A549 (cell line): ENCODE measurements around the gene PBX1. TPM values are rescaled to one million over a fixed set of nuclear protein-coding genes. Genes with fewer than 3 reads are reported as not detected.

Experiments used
- ATAC-seq, 2 experiments: fragments of 200-7000 bp in 1 of 2; fragments of >200 bp in 1 of 2; cut with Nextera tagmentation in 1 of 2; cut with Tn5 transposase in 1 of 2; 3 replicates each; pipeline versions ENCODE4 v1.8.0 to v1.9.1; 2018 to 2020; ENCODE audit warnings: mild to moderate bottlenecking in 1 of 2, moderate library complexity in 1 of 2
- CTCF ChIA-PET: fragments of 300-600 bp; sonication (Branson Sonifier 250); formaldehyde crosslinking; extraction: SDS; loops from one replicate; lab custom pipeline; 2021; ENCODE audit warnings: antibody characterized with exemption, inconsistent platforms; lab: Yijun Ruan, JAX
- POLR2A ChIA-PET: fragments of 350-600 bp; formaldehyde crosslinking; extraction: SDS; loops from one replicate; lab custom pipeline; 2021; ENCODE audit warnings: antibody characterized with exemption, inconsistent platforms; lab: Yijun Ruan, JAX
- DNase-seq, 2 experiments: peaks; one replicate each; pipeline versions ENCODE4 v3.0.0 to v3.0.0-alpha.2; 2011 to 2016; ENCODE audit warnings: low read depth in 1 of 2, low spot score in 1 of 2
- FAIRE-seq: peaks from 2 replicates; lab custom pipeline; 2011; peaks lifted over from hg19 to GRCh38; lab: Jason Lieb, UNC
- H3K27ac ChIP-seq, 2 experiments: fragments of >200 bp; sonication (Bioruptor Twin); formaldehyde crosslinking; 3 replicates each; pipeline ENCODE4 v1.5.1; 2016 to 2017
- H3K4me1 ChIP-seq: fragments of >200 bp; sonication (Bioruptor Twin); formaldehyde crosslinking; 3 replicates; pipeline ENCODE4 v1.6.1; 2016
- H3K4me2 ChIP-seq: fragments of >200 bp; sonication (Bioruptor Twin); formaldehyde crosslinking; 3 replicates; pipeline ENCODE4 v1.6.1; 2016
- H3K4me3 ChIP-seq: fragments of >200 bp; sonication (Bioruptor Twin); formaldehyde crosslinking; 3 replicates; pipeline ENCODE4 v1.5.1; 2016
- H3K9me3 ChIP-seq: fragments of >200 bp; sonication (Bioruptor Twin); formaldehyde crosslinking; 3 replicates; pipeline ENCODE4 v1.6.1; 2016
- CBX2 ChIP-seq: fragments of 200-600 bp; sonication (generic); IDR thresholded peaks from 2 replicates; pipeline ENCODE4 v1.6.1; 2016; ENCODE audit warnings: low read depth, mild to moderate bottlenecking, borderline replicate concordance
- CBX8 ChIP-seq: fragments of 200-600 bp; sonication (generic); IDR thresholded peaks from 2 replicates; pipeline ENCODE4 v1.6.1; 2016
- CEBPB ChIP-seq, 2 experiments: fragments of >200 bp in 1 of 2; sonication (Bioruptor Twin) in 1 of 2; formaldehyde crosslinking in 1 of 2; IDR thresholded peaks; 2 replicates each; pipeline ENCODE4 v1.6.1; 2012 to 2016
- CTCF ChIP-seq: fragments of >200 bp; sonication (Bioruptor Twin); formaldehyde crosslinking; IDR thresholded peaks from 3 replicates; pipeline ENCODE4 v1.5.1; 2016
- EHF ChIP-seq: fragments of 250-450 bp; sonication (Bioruptor Pico); IDR thresholded peaks from 2 replicates; pipeline ENCODE4 v1.5.0; 2020; ENCODE audit warnings: mild to moderate bottlenecking
- EHMT2 ChIP-seq: fragments of 200-600 bp; sonication (generic); IDR thresholded peaks from 2 replicates; pipeline ENCODE4 v1.6.1; 2016; ENCODE audit warnings: antibody characterized with exemption, low read depth, mild to moderate bottlenecking, moderate library complexity
- EP300 ChIP-seq, 2 experiments: fragments of >200 bp; sonication (Bioruptor Twin); formaldehyde crosslinking; IDR thresholded peaks; 2 replicates in 1 of 2; 3 replicates in 1 of 2; pipeline ENCODE4 v1.6.1; 2016 to 2017
- ESRRA ChIP-seq: fragments of 150-350 bp; IDR thresholded peaks from 2 replicates; pipeline ENCODE4 v1.6.1; 2014; ENCODE audit warnings: mild to moderate bottlenecking, low read length, borderline replicate concordance
- FOXS1 ChIP-seq: fragments of 250-450 bp; sonication (Bioruptor Pico); IDR thresholded peaks from 2 replicates; pipeline ENCODE4 v1.5.0; 2020; ENCODE audit warnings: mild to moderate bottlenecking, moderate library complexity
- GATA3 ChIP-seq: IDR thresholded peaks from 2 replicates; pipeline ENCODE4 v1.6.1; 2012; ENCODE audit warnings: borderline replicate concordance
- HES2 ChIP-seq: fragments of >200 bp; sonication (Bioruptor Twin); formaldehyde crosslinking; IDR thresholded peaks from 2 replicates; pipeline ENCODE4 v1.6.1; 2016
- HMGXB4 ChIP-seq: fragments of 250-450 bp; sonication (Bioruptor Pico); IDR thresholded peaks from 2 replicates; pipeline ENCODE4 v1.5.0; 2021; ENCODE audit warnings: mild to moderate bottlenecking, moderate library complexity, borderline replicate concordance
- HOXB13 ChIP-seq: fragments of 250-450 bp; sonication (Bioruptor Pico); IDR thresholded peaks from 2 replicates; pipeline ENCODE4 v1.5.0; 2020; ENCODE audit warnings: low read depth, mild to moderate bottlenecking, moderate library complexity
- HOXB5 ChIP-seq: fragments of 250-450 bp; sonication (Bioruptor Pico); IDR thresholded peaks from 2 replicates; pipeline ENCODE4 v1.5.0; 2020; ENCODE audit warnings: mild to moderate bottlenecking, moderate library complexity
- JUN ChIP-seq, 2 experiments: fragments of >200 bp; sonication (Bioruptor Twin); formaldehyde crosslinking; IDR thresholded peaks; 2 replicates in 1 of 2; 3 replicates in 1 of 2; pipeline ENCODE4 v1.6.1; 2016 to 2017
- KDM1A ChIP-seq: fragments of 200-600 bp; sonication (generic); IDR thresholded peaks from 2 replicates; pipeline ENCODE4 v1.6.1; 2016; ENCODE audit warnings: low read depth, mild to moderate bottlenecking
- MAZ ChIP-seq: fragments of 150-350 bp; IDR thresholded peaks from 2 replicates; pipeline ENCODE4 v1.6.1; 2014; ENCODE audit warnings: antibody characterized with exemption, low read depth, low read length, borderline replicate concordance
- MYC ChIP-seq: IDR thresholded peaks from 2 replicates; pipeline ENCODE4 v1.6.1; 2012; ENCODE audit warnings: mild to moderate bottlenecking, inconsistent platforms, low read length, improper control_type of control experiment, borderline replicate concordance
- NFE2L2 ChIP-seq: fragments of 150-350 bp; conservative IDR thresholded peaks from 2 replicates; pipeline ENCODE4 v1.6.1; 2014; ENCODE audit warnings: low read length
- POLR2AphosphoS2 ChIP-seq: conservative IDR thresholded peaks from 2 replicates; pipeline ENCODE4 v1.6.1; 2012; ENCODE audit warnings: low read length, improper control_type of control experiment, inconsistent platforms
- RAD21 ChIP-seq, 2 experiments: fragments of >200 bp in 1 of 2; sonication (Bioruptor Twin) in 1 of 2; formaldehyde crosslinking in 1 of 2; IDR thresholded peaks in 1 of 2; conservative IDR thresholded peaks in 1 of 2; 2 replicates in 1 of 2; 3 replicates in 1 of 2; pipeline ENCODE4 v1.6.1; 2012 to 2018; ENCODE audit warnings: inconsistent platforms in 1 of 2
- RCOR1 ChIP-seq: fragments of 150-350 bp; IDR thresholded peaks from 2 replicates; pipeline ENCODE4 v1.6.1; 2014; ENCODE audit warnings: antibody characterized with exemption, low read length, low read depth
- SMC3 ChIP-seq: fragments of >200 bp; sonication (Bioruptor Twin); formaldehyde crosslinking; IDR thresholded peaks from 3 replicates; pipeline ENCODE4 v1.6.1; 2018; ENCODE audit warnings: inconsistent platforms
- SREBF2 ChIP-seq: fragments of 450-650 bp; IDR thresholded peaks from 2 replicates; pipeline ENCODE4 v1.6.1; 2014; ENCODE audit warnings: mild to moderate bottlenecking, moderate library complexity
- TFCP2L1 ChIP-seq: fragments of 250-450 bp; sonication (Bioruptor Pico); IDR thresholded peaks from 2 replicates; pipeline ENCODE4 v1.5.0; 2021; ENCODE audit warnings: mild to moderate bottlenecking
- WGBS: methylation state at CpG from one replicate; pipeline ENCODE4 v1.1.6; 2017; ENCODE audit errors: missing lambda C conversion rate; 5-methylcytosine and 5-hydroxymethylcytosine counted together
- polyA plus RNA-seq, 4 experiments: library from polyadenylated mRNA; depleted of rRNA in 3 of 4; stranded (reverse); fragments of >200 nt; fragmentation: RNase III in 1 of 4; extraction: RNeasy Plus Mini Kit Qiagen cat#74134 plus additional on column Dnase treatment in 1 of 4; gene quantifications; 2 replicates in 3 of 4; 3 replicates in 1 of 4; pipeline ENCODE4 v1.2.3, GENCODE V29; 2011 to 2017

PBX1 gene
- polyA plus RNA-seq, 2 of the 4 experiments (the other 2 are of a cell fraction): 47.8 to 61.5 TPM

- CTCF ChIA-PET: interaction anchor here (1.0 kb wide), 1 partner anchor 95 kb away, joined by 4 read pairs; no protein-coding TSS in a partner anchor
- no peaks in the 10 kb centered on the region for H3K9me3 ChIP-seq
- peaks cover 6% of the 10 kb centered on the region; the same call in 1 of the 3 replicates for H3K4me1 ChIP-seq
- 71% methylated on average over 2 of the region's 2 CpGs for WGBS
- H3K27ac ChIP-seq: no peak overlapping the region; a peak in 1 of 6 replicates
- TF ChIP-seq MAZ (no peak), FOXS1 (no peak), POLR2AphosphoS2 (no peak), HMGXB4 (CRISPR knock-in tag) (no peak), SREBF2 (no peak), CBX2 (no peak), GATA3 (no peak), RAD21 (conservative IDR thresholded peaks at IDR 0.05 in 1 of 2, IDR thresholded peaks at IDR 0.05 in 1 of 2) (no peak), MYC (no peak), JUN (IDR thresholded peaks at IDR 0.05) (no peak), KDM1A (no peak), HES2 (no peak), RCOR1 (no peak), CEBPB (IDR thresholded peaks at IDR 0.05) (no peak), TFCP2L1 (CRISPR knock-in tag) (no peak), EHMT2 (no peak)
- FAIRE-seq (no peak), ATAC-seq (no peak), DNase-seq (no peak)
- POLR2A ChIA-PET: no interaction called here
- no peak overlapping the region for H3K4me2 ChIP-seq
- H3K4me3 ChIP-seq: no peak overlapping the region
Measured at GRCh38 chr1:164692420-164692819, 133.4 kb downstream of the PBX1 start.

GRCh38 chr1:164693564-164694359 lies 134.8 kb downstream of the PBX1 start:
- H3K9me3 ChIP-seq: no peaks in the 10 kb centered on the region
- ATAC-seq (no peak), DNase-seq (no peak), FAIRE-seq (no peak)
- 73% methylated on average over 4 of the region's 4 CpGs for WGBS
- POLR2A ChIA-PET: interaction anchor here (1.0 kb wide), 1 partner anchor 130 kb away, joined by 3 read pairs; no protein-coding TSS in a partner anchor
- TF ChIP-seq HOXB13 (no peak), MAZ (no peak), HES2 (no peak), RCOR1 (no peak), MYC (no peak), ESRRA (no peak), KDM1A (no peak), SREBF2 (no peak), POLR2AphosphoS2 (no peak)
- CTCF ChIA-PET: interaction anchor here (1.0 to 1.1 kb wide), 2 partner anchors 13 to 93 kb away, joined by 3 to 4 read pairs; no protein-coding TSS in a partner anchor
- H3K27ac ChIP-seq: 0 out of 6 replicates have a peak overlapping the region, but pooled peaks of 1 of the 2 experiments have one; percentile 5
- no peak overlapping the region for H3K4me2 ChIP-seq
- no peak overlapping the region for H3K4me3 ChIP-seq
- H3K4me1 ChIP-seq: peaks cover 6% of the 10 kb centered on the region; the same call in 1 of the 3 replicates

GRCh38 chr1:164694505-164694904 lies 135.5 kb downstream of the PBX1 start:
- CTCF ChIA-PET: no interaction called here
- Histone ChIP-seq H3K9me3 (no peaks in the 10 kb centered on the region), H3K4me3 (no peak overlapping the region)
- DNase-seq (no peak), ATAC-seq (no peak)
- POLR2A ChIA-PET: no interaction called here
- no peak for TF ChIP-seq CTCF
- no peak for TF ChIP-seq HES2
- TF ChIP-seq EP300 (IDR thresholded peaks at IDR 0.05): no peak
- no peak for TF ChIP-seq NFE2L2
- TF ChIP-seq EHF (CRISPR knock-in tag): no peak
- no peak for TF ChIP-seq TFCP2L1 (CRISPR knock-in tag)
- TF ChIP-seq HOXB5: no peak
- TF ChIP-seq CBX8: no peak
- TF ChIP-seq ESRRA: no peak
- TF ChIP-seq CEBPB (IDR thresholded peaks at IDR 0.05): no peak
- no peak for TF ChIP-seq SMC3
- TF ChIP-seq, all 56 proteins: peak for 0
- H3K4me1 ChIP-seq: peaks cover 8% of the 10 kb centered on the region; the same call in 2 of the 3 replicates
- 87% methylated on average over 2 of the region's 2 CpGs for WGBS
- H3K27ac ChIP-seq: no peak overlapping the region
- no peak overlapping the region for H3K4me2 ChIP-seq
- FAIRE-seq: no peak
